GM12878 (cell line): ENCODE data around the gene HHAT. TPM values are rescaled to one million over a fixed set of nuclear protein-coding genes. Genes with fewer than 3 reads are reported as not detected.
A peak's percentile ranks its signal among the peaks of the same experiment; 100 is the strongest.

ENCODE experiments used
- CBX5 ChIP-seq: sonication (generic); IDR thresholded peaks from 2 replicates; pipeline ENCODE4 v1.6.1; 2016; ENCODE audit warnings: low read depth, moderate library complexity, mild to moderate bottlenecking, inconsistent platforms
- ETV6 ChIP-seq, 2 experiments: fragments of 450-650 bp in 1 of 2; IDR thresholded peaks in 1 of 2; conservative IDR thresholded peaks in 1 of 2; 2 replicates each; pipeline ENCODE4 v1.6.1; 2014; ENCODE audit warnings: antibody characterized with exemption in 1 of 2, borderline replicate concordance in 1 of 2, low read depth in 1 of 2, mild to moderate bottlenecking in 1 of 2, moderate library complexity in 1 of 2
- FOXM1 ChIP-seq: IDR thresholded peaks from 2 replicates; pipeline ENCODE4 v1.6.1; 2012; ENCODE audit warnings: low read depth, mild to moderate bottlenecking, inconsistent platforms, low read length, moderate library complexity
- GATAD2B ChIP-seq: fragments of 450-650 bp; conservative IDR thresholded peaks from 2 replicates; pipeline ENCODE4 v1.6.1; 2017; ENCODE audit warnings: low read depth, mild to moderate bottlenecking, moderate library complexity
- IRF4 ChIP-seq: IDR thresholded peaks from 2 replicates; pipeline ENCODE4 v1.6.1; 2011; ENCODE audit warnings: low read depth, low read length
- JUNB ChIP-seq: IDR thresholded peaks from 2 replicates; pipeline ENCODE4 v1.6.1; 2016; ENCODE audit warnings: antibody characterized with exemption, mild to moderate bottlenecking
- MXI1 ChIP-seq: fragments of 150-350 bp; IDR thresholded peaks from 2 replicates; pipeline ENCODE4 v1.6.1; 2011; ENCODE audit warnings: low read depth, mild to moderate bottlenecking, inconsistent platforms, low read length, improper control_type of control experiment
- NFYA ChIP-seq: IDR thresholded peaks from 2 replicates; pipeline ENCODE4 v1.6.1; 2011; ENCODE audit warnings: low read depth, mild to moderate bottlenecking, low read length, improper control_type of control experiment, borderline replicate concordance
- POLR2AphosphoS2 ChIP-seq: IDR thresholded peaks from 2 replicates; pipeline ENCODE4 v1.6.1; 2011; ENCODE audit warnings: low read depth, mild to moderate bottlenecking, low read length, improper control_type of control experiment, moderate library complexity
- POLR2AphosphoS5 ChIP-seq: IDR thresholded peaks from 2 replicates; pipeline ENCODE4 v1.6.1; 2011; ENCODE audit warnings: mild to moderate bottlenecking, low read length, inconsistent platforms
- RCOR1 ChIP-seq: conservative IDR thresholded peaks from 2 replicates; pipeline ENCODE4 v1.6.1; 2012; ENCODE audit warnings: low read depth, low read length, improper control_type of control experiment
- SMARCA5 ChIP-seq: fragments of 450-650 bp; IDR thresholded peaks from 2 replicates; pipeline ENCODE4 v1.6.1; 2017; ENCODE audit warnings: mild to moderate bottlenecking
- SUPT20H ChIP-seq: IDR thresholded peaks from 2 replicates; pipeline ENCODE4 v1.6.1; 2011; ENCODE audit warnings: low read depth, mild to moderate bottlenecking, low read length, moderate library complexity, borderline replicate concordance; ENCODE audit not compliant: control insufficient read depth
- ZNF217 ChIP-seq: fragments of 450-650 bp; IDR thresholded peaks from 2 replicates; pipeline ENCODE4 v1.6.1; 2017; ENCODE audit warnings: antibody characterized with exemption, mild to moderate bottlenecking
- polyA plus RNA-seq, 11 experiments: library from polyadenylated mRNA; depleted of rRNA in 4 of 11; unstranded in 6 of 11; stranded (reverse) in 5 of 11; fragments of >200 nt; fragmentation: Nextera tagmentation in 4 of 11; fragmentation: Illumina TruSeq in 1 of 11; extraction: Ambion mirVana in 4 of 11; extraction: Trizol in 1 of 11; gene quantifications; 1 replicate in 1 of 11; 2 replicates in 10 of 11; pipeline versions ENCODE4 v1.2.1 to v1.2.3, GENCODE V29; 2011 to 2016; ENCODE audit warnings: inconsistent platforms in 2 of 11, missing spikeins in 2 of 11, low read depth in 1 of 11
- total RNA-seq, 4 experiments: library from RNA; depleted of rRNA in 3 of 4; stranded (reverse); fragments of >200 nt in 3 of 4; fragmentation: Illumina TruSeq in 1 of 4; extraction: Trizol in 1 of 4; gene quantifications; 2 replicates each; pipeline versions ENCODE4 v1.2.1 to v1.2.3, GENCODE V29; 2013 to 2021
- TF ChIP-seq, protein P1 (sequence below): IDR thresholded peaks from 2 replicates; pipeline ENCODE4 v1.6.1; 2012; ENCODE audit warnings: improper control_type of control experiment, low read depth, low read length; ENCODE audit not compliant: insufficient replicate concordance
- TF ChIP-seq, protein P2 (sequence below): IDR thresholded peaks from 2 replicates; pipeline ENCODE4 v1.6.1; 2012; ENCODE audit warnings: low read depth, low read length, improper control_type of control experiment
- TF ChIP-seq, protein P3 (sequence below): fragments of 450-650 bp; IDR thresholded peaks from 2 replicates; pipeline ENCODE4 v1.6.1; 2017; ENCODE audit warnings: mild to moderate bottlenecking, low read depth, inconsistent platforms; ENCODE audit not compliant: poor library complexity, severe bottlenecking
- TF ChIP-seq, protein P4 (sequence below): IDR thresholded peaks from 2 replicates; pipeline ENCODE4 v1.6.1; 2011; ENCODE audit warnings: low read depth, low read length, improper control_type of control experiment, borderline replicate concordance
- TF ChIP-seq, protein P5 (sequence below): fragments of 450-650 bp; IDR thresholded peaks from 2 replicates; pipeline ENCODE4 v1.6.1; 2017; ENCODE audit warnings: borderline replicate concordance

The HHAT gene
- total and polyA plus RNA-seq, 10 of the 15 experiments (the other 5 are each of a cell fraction or from before 2014, with no cell fraction given) = 1.2 to 37.6 (median 2.6) TPM

DNA sequence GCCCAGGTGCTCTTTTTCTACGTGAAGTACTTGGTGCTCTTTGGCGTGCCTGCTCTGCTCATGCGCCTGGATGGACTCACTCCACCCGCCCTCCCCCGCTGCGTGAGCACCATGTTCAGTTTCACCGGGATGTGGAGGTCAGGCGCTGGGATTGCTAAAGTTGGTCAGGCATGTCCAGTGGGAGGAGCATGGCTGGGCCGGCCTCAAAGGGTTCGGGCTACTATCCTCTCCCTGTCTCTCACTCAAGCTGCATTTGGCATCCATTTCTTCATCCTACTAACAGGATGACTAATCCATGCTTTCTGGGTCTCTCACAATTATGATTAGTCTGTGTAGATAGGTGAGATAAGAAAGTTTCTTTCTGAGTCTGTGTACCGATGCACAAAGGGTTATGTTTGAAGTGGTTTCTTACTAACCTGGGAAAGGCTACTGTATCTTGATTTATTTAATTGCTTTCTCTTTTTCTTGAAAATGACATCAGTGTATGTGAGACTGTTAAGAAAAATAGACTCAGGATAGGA, 135.9 kb downstream of the HHAT start (continued):
- TF ChIP-seq, protein P1, sequence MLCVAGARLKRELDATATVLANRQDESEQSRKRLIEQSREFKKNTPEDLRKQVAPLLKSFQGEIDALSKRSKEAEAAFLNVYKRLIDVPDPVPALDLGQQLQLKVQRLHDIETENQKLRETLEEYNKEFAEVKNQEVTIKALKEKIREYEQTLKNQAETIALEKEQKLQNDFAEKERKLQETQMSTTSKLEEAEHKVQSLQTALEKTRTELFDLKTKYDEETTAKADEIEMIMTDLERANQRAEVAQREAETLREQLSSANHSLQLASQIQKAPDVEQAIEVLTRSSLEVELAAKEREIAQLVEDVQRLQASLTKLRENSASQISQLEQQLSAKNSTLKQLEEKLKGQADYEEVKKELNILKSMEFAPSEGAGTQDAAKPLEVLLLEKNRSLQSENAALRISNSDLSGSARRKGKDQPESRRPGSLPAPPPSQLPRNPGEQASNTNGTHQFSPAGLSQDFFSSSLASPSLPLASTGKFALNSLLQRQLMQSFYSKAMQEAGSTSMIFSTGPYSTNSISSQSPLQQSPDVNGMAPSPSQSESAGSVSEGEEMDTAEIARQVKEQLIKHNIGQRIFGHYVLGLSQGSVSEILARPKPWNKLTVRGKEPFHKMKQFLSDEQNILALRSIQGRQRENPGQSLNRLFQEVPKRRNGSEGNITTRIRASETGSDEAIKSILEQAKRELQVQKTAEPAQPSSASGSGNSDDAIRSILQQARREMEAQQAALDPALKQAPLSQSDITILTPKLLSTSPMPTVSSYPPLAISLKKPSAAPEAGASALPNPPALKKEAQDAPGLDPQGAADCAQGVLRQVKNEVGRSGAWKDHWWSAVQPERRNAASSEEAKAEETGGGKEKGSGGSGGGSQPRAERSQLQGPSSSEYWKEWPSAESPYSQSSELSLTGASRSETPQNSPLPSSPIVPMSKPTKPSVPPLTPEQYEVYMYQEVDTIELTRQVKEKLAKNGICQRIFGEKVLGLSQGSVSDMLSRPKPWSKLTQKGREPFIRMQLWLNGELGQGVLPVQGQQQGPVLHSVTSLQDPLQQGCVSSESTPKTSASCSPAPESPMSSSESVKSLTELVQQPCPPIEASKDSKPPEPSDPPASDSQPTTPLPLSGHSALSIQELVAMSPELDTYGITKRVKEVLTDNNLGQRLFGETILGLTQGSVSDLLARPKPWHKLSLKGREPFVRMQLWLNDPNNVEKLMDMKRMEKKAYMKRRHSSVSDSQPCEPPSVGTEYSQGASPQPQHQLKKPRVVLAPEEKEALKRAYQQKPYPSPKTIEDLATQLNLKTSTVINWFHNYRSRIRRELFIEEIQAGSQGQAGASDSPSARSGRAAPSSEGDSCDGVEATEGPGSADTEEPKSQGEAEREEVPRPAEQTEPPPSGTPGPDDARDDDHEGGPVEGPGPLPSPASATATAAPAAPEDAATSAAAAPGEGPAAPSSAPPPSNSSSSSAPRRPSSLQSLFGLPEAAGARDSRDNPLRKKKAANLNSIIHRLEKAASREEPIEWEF = no peak
- TF ChIP-seq, protein P2, sequence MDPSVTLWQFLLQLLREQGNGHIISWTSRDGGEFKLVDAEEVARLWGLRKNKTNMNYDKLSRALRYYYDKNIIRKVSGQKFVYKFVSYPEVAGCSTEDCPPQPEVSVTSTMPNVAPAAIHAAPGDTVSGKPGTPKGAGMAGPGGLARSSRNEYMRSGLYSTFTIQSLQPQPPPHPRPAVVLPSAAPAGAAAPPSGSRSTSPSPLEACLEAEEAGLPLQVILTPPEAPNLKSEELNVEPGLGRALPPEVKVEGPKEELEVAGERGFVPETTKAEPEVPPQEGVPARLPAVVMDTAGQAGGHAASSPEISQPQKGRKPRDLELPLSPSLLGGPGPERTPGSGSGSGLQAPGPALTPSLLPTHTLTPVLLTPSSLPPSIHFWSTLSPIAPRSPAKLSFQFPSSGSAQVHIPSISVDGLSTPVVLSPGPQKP = no peak
- TF ChIP-seq, protein P3, sequence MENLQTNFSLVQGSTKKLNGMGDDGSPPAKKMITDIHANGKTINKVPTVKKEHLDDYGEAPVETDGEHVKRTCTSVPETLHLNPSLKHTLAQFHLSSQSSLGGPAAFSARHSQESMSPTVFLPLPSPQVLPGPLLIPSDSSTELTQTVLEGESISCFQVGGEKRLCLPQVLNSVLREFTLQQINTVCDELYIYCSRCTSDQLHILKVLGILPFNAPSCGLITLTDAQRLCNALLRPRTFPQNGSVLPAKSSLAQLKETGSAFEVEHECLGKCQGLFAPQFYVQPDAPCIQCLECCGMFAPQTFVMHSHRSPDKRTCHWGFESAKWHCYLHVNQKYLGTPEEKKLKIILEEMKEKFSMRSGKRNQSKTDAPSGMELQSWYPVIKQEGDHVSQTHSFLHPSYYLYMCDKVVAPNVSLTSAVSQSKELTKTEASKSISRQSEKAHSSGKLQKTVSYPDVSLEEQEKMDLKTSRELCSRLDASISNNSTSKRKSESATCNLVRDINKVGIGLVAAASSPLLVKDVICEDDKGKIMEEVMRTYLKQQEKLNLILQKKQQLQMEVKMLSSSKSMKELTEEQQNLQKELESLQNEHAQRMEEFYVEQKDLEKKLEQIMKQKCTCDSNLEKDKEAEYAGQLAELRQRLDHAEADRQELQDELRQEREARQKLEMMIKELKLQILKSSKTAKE = peak; percentile 98
- TF ChIP-seq NFYA (no peak), MXI1 (no peak), GATAD2B (0 out of 2 replicates have a peak, but pooled peaks have one; percentile 26), ZNF217 (peak; percentile 86), CBX5 (no peak), POLR2AphosphoS2 (no peak), RCOR1 (no peak), JUNB (peak; percentile 84), POLR2AphosphoS5 (no peak), ETV6 (conservative IDR thresholded peaks at IDR 0.05 in 1 of 2, IDR thresholded peaks at IDR 0.05 in 1 of 2; ENCODE audit: borderline replicate concordance in 1 of 2, low read depth in 1 of 2) (no peak), FOXM1 (no peak), IRF4 (peak; percentile 27; the same call in 1 of the 2 replicates), SUPT20H (no peak), SMARCA5 (no peak)
- TF ChIP-seq, protein P4, sequence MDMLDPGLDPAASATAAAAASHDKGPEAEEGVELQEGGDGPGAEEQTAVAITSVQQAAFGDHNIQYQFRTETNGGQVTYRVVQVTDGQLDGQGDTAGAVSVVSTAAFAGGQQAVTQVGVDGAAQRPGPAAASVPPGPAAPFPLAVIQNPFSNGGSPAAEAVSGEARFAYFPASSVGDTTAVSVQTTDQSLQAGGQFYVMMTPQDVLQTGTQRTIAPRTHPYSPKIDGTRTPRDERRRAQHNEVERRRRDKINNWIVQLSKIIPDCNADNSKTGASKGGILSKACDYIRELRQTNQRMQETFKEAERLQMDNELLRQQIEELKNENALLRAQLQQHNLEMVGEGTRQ = no peak
- TF ChIP-seq, protein P5, sequence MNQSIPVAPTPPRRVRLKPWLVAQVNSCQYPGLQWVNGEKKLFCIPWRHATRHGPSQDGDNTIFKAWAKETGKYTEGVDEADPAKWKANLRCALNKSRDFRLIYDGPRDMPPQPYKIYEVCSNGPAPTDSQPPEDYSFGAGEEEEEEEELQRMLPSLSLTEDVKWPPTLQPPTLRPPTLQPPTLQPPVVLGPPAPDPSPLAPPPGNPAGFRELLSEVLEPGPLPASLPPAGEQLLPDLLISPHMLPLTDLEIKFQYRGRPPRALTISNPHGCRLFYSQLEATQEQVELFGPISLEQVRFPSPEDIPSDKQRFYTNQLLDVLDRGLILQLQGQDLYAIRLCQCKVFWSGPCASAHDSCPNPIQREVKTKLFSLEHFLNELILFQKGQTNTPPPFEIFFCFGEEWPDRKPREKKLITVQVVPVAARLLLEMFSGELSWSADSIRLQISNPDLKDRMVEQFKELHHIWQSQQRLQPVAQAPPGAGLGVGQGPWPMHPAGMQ = no peak
